ENCODE data around the gene INPP5K.

DNA sequence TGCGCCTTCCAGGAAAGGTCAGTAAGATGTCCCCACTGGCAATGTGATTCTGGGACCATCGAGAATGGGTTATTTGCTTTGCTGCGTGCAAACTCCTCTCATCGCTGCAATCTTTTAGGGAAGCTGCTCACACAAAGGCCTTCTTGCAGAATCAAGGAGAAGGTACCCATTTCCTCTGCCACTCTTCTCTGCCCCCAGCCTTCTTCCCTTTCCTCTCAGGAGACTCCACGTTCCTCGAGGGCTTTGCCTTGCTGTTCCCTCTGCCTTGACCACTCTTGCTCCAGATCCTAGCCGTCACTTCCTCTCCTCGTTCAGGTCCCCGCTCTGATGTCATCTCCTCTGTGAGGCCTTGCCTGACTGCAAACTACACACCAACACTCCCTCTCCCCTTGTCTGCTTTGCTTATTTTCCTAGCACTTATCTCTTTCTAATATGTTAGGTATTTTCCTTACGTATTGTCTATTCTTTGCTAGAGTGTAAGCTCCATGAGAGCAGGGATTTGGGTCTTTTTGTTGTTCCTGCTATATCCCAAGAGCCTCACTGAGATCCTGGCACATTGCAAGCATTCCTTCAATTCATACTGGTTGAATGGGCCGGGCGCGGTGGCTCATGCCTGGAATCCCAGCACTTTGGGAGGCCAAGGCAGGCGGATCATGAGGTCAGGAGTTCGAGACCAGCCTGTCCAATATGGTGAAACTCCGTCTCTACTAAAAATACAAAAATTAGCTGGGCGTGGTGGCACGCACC is 55.0 kb downstream of the INPP5K start:
- TF ChIP-seq CTCF (IDR thresholded peaks at IDR 0.05) (no peak), POLR2A (IDR thresholded peaks at IDR 0.05) (no peak)
